Neural cell (in vitro differentiated cells): ENCODE measurements around the gene L3MBTL4. TPM values are rescaled to one million over a fixed set of nuclear protein-coding genes. Genes with fewer than 3 reads are reported as not detected.
A peak's percentile ranks its signal among the peaks of the same experiment; 100 is the strongest.
"Not testable (repeated sequence)": the region's sequence is repeated elsewhere in the genome, so short reads cannot be mapped to it uniquely, and the experiment has no call there.

Source experiments
- H2AFZ ChIP-seq: fragments of 200-600, 300-800 bp; sonication (generic), shearing (Covaris generic); 2 replicates; pipeline ENCODE4 v1.6.0; 2014; ENCODE audit warnings: low read depth, mild to moderate bottlenecking, antibody characterized with exemption, low read length, moderate library complexity
- H3F3A ChIP-seq: fragments of 200-600 bp; shearing (Covaris generic); 2 replicates; pipeline ENCODE4 v1.6.1; 2016; ENCODE audit warnings: mild to moderate bottlenecking, moderate library complexity, mixed read lengths, antibody characterized with exemption, low read length; ENCODE audit not compliant: insufficient read depth, poor library complexity, severe bottlenecking
- H3K27ac ChIP-seq: fragments of 200-600, 300-800 bp; sonication (generic), shearing (Covaris generic); 2 replicates; pipeline ENCODE4 v1.5.1; 2014; ENCODE audit warnings: mild to moderate bottlenecking, low read length, moderate library complexity
- H3K27me3 ChIP-seq: fragments of 300-800, 200-600 bp; sonication (generic), shearing (Covaris generic); 2 replicates; pipeline ENCODE4 v1.6.0; 2014; ENCODE audit warnings: mild to moderate bottlenecking, low read depth, low read length, moderate library complexity; ENCODE audit not compliant: insufficient read depth
- H3K36me3 ChIP-seq: fragments of 300-800, 200-600 bp; sonication (generic), shearing (Covaris generic); 2 replicates; pipeline ENCODE4 v1.5.1; 2014; ENCODE audit warnings: mild to moderate bottlenecking, antibody characterized with exemption, low read length, moderate library complexity; ENCODE audit not compliant: insufficient read depth
- H3K4me2 ChIP-seq: fragments of 300-800, 200-600 bp; sonication (generic), shearing (Covaris generic); 2 replicates; pipeline ENCODE4 v1.6.0; 2014; ENCODE audit warnings: mild to moderate bottlenecking, low read length
- H3K4me3 ChIP-seq: fragments of 300-800, 200-600 bp; sonication (generic), shearing (Covaris generic); 2 replicates; pipeline ENCODE4 v1.5.1; 2014; ENCODE audit warnings: mild to moderate bottlenecking, low read length, moderate library complexity
- H3K79me2 ChIP-seq: fragments of 200-600 bp; shearing (Covaris generic); replicated peaks from 2 replicates; pipeline ENCODE4 v1.6.0; 2014; ENCODE audit warnings: mild to moderate bottlenecking, low read length, moderate library complexity; ENCODE audit not compliant: insufficient read depth
- H3K9ac ChIP-seq: fragments of 300-800, 200-600 bp; sonication (generic), shearing (Covaris generic); 2 replicates; pipeline ENCODE4 v1.6.1; 2016; ENCODE audit warnings: mild to moderate bottlenecking, low read length, mixed read lengths
- H3K9me2 ChIP-seq: fragments of 200-600 bp; shearing (Covaris generic); 2 replicates; pipeline ENCODE4 v1.6.1; 2016; ENCODE audit warnings: mild to moderate bottlenecking, low read length, mixed read lengths; ENCODE audit not compliant: insufficient read depth
- H3K9me3 ChIP-seq: fragments of 200-600, 300-800 bp; sonication (generic), shearing (Covaris generic); 2 replicates; pipeline ENCODE4 v1.6.1; 2016; ENCODE audit warnings: mild to moderate bottlenecking, mixed run types, low read length, moderate library complexity, mixed read lengths
- H4K20me1 ChIP-seq: fragments of 200-600 bp; shearing (Covaris generic); 2 replicates; pipeline ENCODE4 v1.6.1; 2016; ENCODE audit warnings: mild to moderate bottlenecking, mixed run types; ENCODE audit not compliant: insufficient read depth
- CTCF ChIP-seq: fragments of 450-650 bp; IDR thresholded peaks from 2 replicates; pipeline ENCODE4 v1.5.1; 2014; ENCODE audit warnings: antibody characterized with exemption, mild to moderate bottlenecking, moderate library complexity; ENCODE audit not compliant: poor library complexity, severe bottlenecking
- EP300 ChIP-seq: fragments of 450-650 bp; conservative IDR thresholded peaks from 2 replicates; pipeline ENCODE4 v1.6.1; 2014; ENCODE audit warnings: antibody characterized with exemption, mild to moderate bottlenecking, moderate library complexity; ENCODE audit not compliant: poor library complexity, severe bottlenecking
- EZH2 ChIP-seq: fragments of 200-600, 300-800 bp; shearing (Covaris generic), sonication (generic); IDR thresholded peaks from 2 replicates; pipeline ENCODE4 v1.6.1; 2014; ENCODE audit warnings: antibody characterized with exemption, low read length, borderline replicate concordance, mild to moderate bottlenecking; ENCODE audit not compliant: insufficient read depth, poor library complexity, severe bottlenecking
- MXI1 ChIP-seq: fragments of 450-650 bp; conservative IDR thresholded peaks from 2 replicates; pipeline ENCODE4 v1.6.1; 2014; ENCODE audit warnings: antibody characterized with exemption, mild to moderate bottlenecking; ENCODE audit not compliant: poor library complexity, severe bottlenecking
- POLR2AphosphoS5 ChIP-seq: IDR thresholded peaks from 2 replicates; pipeline ENCODE4 v1.6.1; 2012
- RAD21 ChIP-seq: fragments of 450-650 bp; conservative IDR thresholded peaks from 2 replicates; pipeline ENCODE4 v1.6.1; 2014; ENCODE audit warnings: antibody characterized with exemption, mild to moderate bottlenecking, moderate library complexity
- REST ChIP-seq: IDR thresholded peaks from 2 replicates; pipeline ENCODE4 v1.6.1; 2012; ENCODE audit warnings: borderline replicate concordance
- SMC3 ChIP-seq: fragments of 450-650 bp; conservative IDR thresholded peaks from 2 replicates; pipeline ENCODE4 v1.6.1; 2014; ENCODE audit warnings: antibody characterized with exemption, mild to moderate bottlenecking, moderate library complexity; ENCODE audit not compliant: poor library complexity
- TAF1 ChIP-seq: IDR thresholded peaks from 2 replicates; pipeline ENCODE4 v1.6.1; 2012; ENCODE audit warnings: low read depth
- polyA plus RNA-seq: library from polyadenylated mRNA; depleted of rRNA; stranded (reverse); fragments of >200 nt; gene quantifications from 2 replicates; pipeline ENCODE4 v1.2.3, GENCODE V29; 2014

L3MBTL4 gene
- polyA plus RNA-seq, 1 donor from 2014 or later = 0.90 TPM

GRCh38 chr18:6198585-6198984 lies 216.1 kb downstream of the L3MBTL4 start:
- peak; percentile 48 for TF ChIP-seq EP300
- TF ChIP-seq SMC3 = no peak
- Histone ChIP-seq H3K27me3 (no peaks in the 10 kb centered on the region), H3K36me3 (no peaks in the 10 kb centered on the region), H3K9me3 (no peaks in the 10 kb centered on the region), H3K27ac (peak overlapping the region; percentile 18), H4K20me1 (no peaks in the 10 kb centered on the region), H3K9ac (no peak overlapping the region), H3K4me2 (no peak overlapping the region), H2AFZ (no peak overlapping the region), H3K9me2 (no peaks in the 10 kb centered on the region), H3K79me2 (no peaks in the 10 kb centered on the region), H3K4me3 (no peak overlapping the region), H3F3A (no peaks in the 10 kb centered on the region)

GRCh38 chr18:6194640-6195039 lies 220.1 kb downstream of the L3MBTL4 start:
- Histone ChIP-seq H3F3A (no peaks in the 10 kb centered on the region), H3K4me2 (no peak overlapping the region), H3K79me2 (no peaks in the 10 kb centered on the region), H3K9me2 (no peaks in the 10 kb centered on the region), H3K36me3 (no peaks in the 10 kb centered on the region), H3K4me3 (no peak overlapping the region), H3K9me3 (no peaks in the 10 kb centered on the region), H3K27ac (no peak overlapping the region), H3K9ac (no peak overlapping the region), H2AFZ (no peak overlapping the region), H3K27me3 (no peaks in the 10 kb centered on the region), H4K20me1 (no peaks in the 10 kb centered on the region)
- no peak for TF ChIP-seq MXI1
- no peak for TF ChIP-seq REST
- no peak for TF ChIP-seq SMC3
- TF ChIP-seq TAF1 = no peak
- no peak for TF ChIP-seq POLR2AphosphoS5
- no peak for TF ChIP-seq CTCF
- TF ChIP-seq RAD21 = no peak
- no peak for TF ChIP-seq EP300
- TF ChIP-seq EZH2 = no peak

GRCh38 chr18:6185782-6186181 lies 228.9 kb downstream of the L3MBTL4 start:
- H3K9me2 ChIP-seq, H3K4me3 ChIP-seq, H3K4me2 ChIP-seq, H3K9ac ChIP-seq, H2AFZ ChIP-seq, H4K20me1 ChIP-seq, H3K27ac ChIP-seq, H3K79me2 ChIP-seq, H3F3A ChIP-seq, H3K9me3 ChIP-seq, H3K27me3 ChIP-seq, H3K36me3 ChIP-seq: not testable (repeated sequence)
